Muscle layer of colon (tissue), 2 donors: ENCODE results near the gene KCNQ1OT1.

Experiments used
- H3K27ac ChIP-seq: one replicate; pipeline ENCODE4 v1.7.0; 2013; ENCODE audit warnings: low read depth, mild to moderate bottlenecking, low read length, moderate library complexity
- H3K27me3 ChIP-seq, 2 donors: one replicate each; pipeline ENCODE4 v1.7.0; 2013; ENCODE audit warnings: low read length in 2 of 2, mild to moderate bottlenecking in 2 of 2; ENCODE audit not compliant: insufficient read depth in 2 of 2, control insufficient read depth in 1 of 2
- H3K36me3 ChIP-seq: one replicate; pipeline ENCODE4 v1.7.0; 2013; ENCODE audit warnings: mild to moderate bottlenecking, low read length; ENCODE audit not compliant: insufficient read depth
- H3K4me1 ChIP-seq: one replicate; pipeline ENCODE4 v1.7.0; 2013; ENCODE audit warnings: mild to moderate bottlenecking, low read length; ENCODE audit not compliant: insufficient read depth
- H3K4me3 ChIP-seq, 2 donors: one replicate each; pipeline ENCODE4 v1.7.0; 2013; ENCODE audit warnings: low read length in 2 of 2, low read depth in 1 of 2, mild to moderate bottlenecking in 1 of 2, moderate library complexity in 1 of 2
- H3K9ac ChIP-seq: one replicate; pipeline ENCODE4 v1.7.0; 2013; ENCODE audit warnings: low read length
- H3K9me3 ChIP-seq: one replicate; pipeline ENCODE4 v1.7.0; 2013; ENCODE audit warnings: mild to moderate bottlenecking, low read length
- donor health status: abdominal sarcoma.
- donor health status: Adenocarcinoma of cecum.

Gene KCNQ1OT1

DNA sequence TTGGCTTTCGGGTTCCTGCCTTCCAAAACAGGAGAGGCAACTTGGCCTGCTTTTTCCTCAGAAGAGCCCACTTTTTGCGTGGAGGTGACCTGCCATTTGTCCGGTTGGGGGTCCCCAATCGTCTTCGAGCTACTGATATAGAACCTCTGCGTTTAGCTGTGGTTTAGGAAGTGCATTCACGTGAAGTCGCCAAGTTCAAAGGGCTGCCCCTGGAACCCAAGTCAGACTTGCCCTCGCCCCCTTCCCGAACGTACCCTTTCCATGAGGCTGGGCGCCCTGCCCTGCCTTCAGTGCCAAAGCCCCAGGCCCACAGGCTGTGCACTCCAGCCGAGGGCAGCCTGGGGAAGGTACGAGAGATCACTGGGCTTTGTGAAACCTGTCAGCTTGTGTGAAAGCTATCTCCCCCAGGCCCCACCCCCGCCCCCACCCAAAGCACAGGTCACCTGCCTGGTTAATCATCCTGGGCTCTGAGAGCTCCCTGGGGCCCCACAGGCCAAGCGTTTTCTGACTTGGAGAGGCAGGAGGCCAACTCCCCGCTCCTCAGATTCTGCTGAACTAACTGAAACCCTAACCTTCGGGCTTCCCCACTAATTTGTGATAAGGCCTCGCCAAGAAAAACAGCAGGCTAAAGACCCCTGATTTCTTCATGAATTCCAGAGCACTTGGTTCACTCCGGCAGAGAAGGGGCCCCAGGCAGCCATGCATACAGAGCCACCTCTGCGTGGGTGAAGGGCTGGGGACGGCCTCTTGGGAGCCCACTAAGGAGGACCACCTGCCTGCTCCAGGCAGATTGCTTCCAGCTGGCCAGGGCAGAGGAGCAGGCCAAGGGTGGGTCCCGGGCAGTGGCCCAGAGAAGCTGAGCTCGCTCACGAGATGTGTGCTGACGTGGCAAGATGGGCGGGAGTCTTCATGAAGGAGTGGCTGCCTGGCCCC is 25.8 kb upstream of the KCNQ1OT1 start:
- no peak overlapping the region for H3K9ac ChIP-seq
- H3K36me3 ChIP-seq, result no peaks in the 10 kb centered on the region
- H3K27me3 ChIP-seq, result no peaks in the 10 kb centered on the region
- peaks cover 6% of the 10 kb centered on the region for H3K4me1 ChIP-seq
- no peak overlapping the region for H3K27ac ChIP-seq
- no peaks in the 10 kb centered on the region for H3K9me3 ChIP-seq
- no peak overlapping the region for H3K4me3 ChIP-seq

DNA sequence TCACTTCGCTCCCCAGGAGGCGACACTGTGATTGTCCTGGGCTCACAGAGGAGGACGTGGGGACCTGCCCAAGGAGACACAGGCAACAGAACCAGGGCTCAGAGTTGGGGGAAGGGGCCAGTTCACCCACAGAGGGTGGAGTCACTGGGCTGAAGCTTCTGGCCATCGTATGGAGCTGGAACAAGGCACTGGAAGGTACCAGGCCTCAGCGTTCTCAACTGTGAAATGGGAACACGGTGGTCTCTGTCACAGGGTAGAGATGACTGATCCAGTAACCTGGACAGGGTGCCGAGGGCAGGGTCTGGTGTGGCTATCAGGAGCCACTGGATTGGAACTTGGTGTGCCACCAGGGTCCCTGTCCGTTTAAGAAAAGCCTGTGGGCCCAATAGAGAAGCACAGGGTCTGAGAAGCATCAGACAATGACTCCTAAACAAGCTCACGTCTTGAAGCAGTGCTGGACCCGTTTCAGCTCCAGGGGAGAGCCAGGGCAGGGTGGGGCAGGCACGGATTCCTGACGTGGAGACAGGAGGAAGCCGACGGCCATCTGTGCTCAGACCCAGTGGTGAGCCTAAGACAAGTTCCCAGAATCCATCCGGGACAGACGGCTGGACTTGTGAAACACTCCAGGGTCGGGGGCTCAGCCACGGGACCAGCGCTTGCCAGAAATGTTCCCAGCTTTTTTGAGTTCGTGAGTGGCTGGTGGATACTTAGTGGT is 25.0 kb upstream of the KCNQ1OT1 start:
- no peaks in the 10 kb centered on the region for H3K27me3 ChIP-seq
- no peaks in the 10 kb centered on the region for H3K36me3 ChIP-seq
- peaks cover 6% of the 10 kb centered on the region for H3K4me1 ChIP-seq
- no peak overlapping the region for H3K4me3 ChIP-seq
- no peaks in the 10 kb centered on the region for H3K9me3 ChIP-seq
- no peak overlapping the region for H3K27ac ChIP-seq
- no peak overlapping the region for H3K9ac ChIP-seq

DNA sequence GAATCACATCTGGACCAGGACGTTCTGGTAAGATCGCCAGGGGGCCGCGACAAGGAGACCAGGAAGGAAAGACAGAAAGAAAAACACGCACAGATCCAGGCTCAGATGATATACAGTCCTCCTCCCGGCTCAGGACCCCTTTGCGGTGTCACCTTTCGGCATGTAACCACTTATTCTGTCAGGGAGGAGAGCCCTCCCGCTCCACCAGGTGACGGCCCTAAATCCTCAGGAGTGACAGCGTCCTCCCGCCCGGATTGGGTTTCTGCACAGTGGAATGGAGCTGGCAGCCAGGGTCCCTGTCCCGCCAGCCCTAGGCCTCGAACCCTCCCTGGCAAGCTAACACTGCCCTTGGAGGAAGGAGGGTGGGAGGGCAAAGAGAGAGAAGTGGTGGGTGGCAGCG is 24.3 kb upstream of the KCNQ1OT1 start:
- H3K9me3 ChIP-seq, result no peaks in the 10 kb centered on the region
- no peak overlapping the region for H3K9ac ChIP-seq
- no peak overlapping the region for H3K4me3 ChIP-seq
- no peaks in the 10 kb centered on the region for H3K36me3 ChIP-seq
- H3K27me3 ChIP-seq, result no peaks in the 10 kb centered on the region
- no peak overlapping the region for H3K27ac ChIP-seq
- H3K4me1 ChIP-seq, result peaks cover 6% of the 10 kb centered on the region

DNA sequence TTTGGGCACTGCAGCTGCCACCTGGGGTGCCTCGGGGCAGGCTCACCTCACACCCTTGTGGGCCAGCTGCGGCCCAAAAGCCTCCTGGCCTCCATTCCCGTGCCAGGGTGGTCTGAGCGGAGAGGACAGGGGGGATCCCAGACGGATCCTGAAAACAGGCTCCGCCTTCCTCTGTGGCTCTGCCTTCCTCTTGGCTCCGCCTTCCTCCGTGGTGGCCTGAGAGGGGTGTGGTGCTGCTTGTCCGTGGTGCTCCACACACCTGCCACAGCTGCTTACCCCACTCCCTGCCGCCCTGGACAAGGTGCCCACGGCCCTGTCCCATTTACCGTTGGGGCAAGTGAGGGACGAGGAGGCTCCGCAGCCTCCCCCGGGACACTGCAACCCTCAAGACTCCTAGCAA is 23.2 kb upstream of the KCNQ1OT1 start:
- Histone ChIP-seq H3K36me3 (no peaks in the 10 kb centered on the region), H3K9me3 (no peaks in the 10 kb centered on the region), H3K27me3 (no peaks in the 10 kb centered on the region), H3K4me3 (no peak overlapping the region), H3K27ac (no peak overlapping the region), H3K9ac (no peak overlapping the region), H3K4me1 (peaks cover 6% of the 10 kb centered on the region)

DNA sequence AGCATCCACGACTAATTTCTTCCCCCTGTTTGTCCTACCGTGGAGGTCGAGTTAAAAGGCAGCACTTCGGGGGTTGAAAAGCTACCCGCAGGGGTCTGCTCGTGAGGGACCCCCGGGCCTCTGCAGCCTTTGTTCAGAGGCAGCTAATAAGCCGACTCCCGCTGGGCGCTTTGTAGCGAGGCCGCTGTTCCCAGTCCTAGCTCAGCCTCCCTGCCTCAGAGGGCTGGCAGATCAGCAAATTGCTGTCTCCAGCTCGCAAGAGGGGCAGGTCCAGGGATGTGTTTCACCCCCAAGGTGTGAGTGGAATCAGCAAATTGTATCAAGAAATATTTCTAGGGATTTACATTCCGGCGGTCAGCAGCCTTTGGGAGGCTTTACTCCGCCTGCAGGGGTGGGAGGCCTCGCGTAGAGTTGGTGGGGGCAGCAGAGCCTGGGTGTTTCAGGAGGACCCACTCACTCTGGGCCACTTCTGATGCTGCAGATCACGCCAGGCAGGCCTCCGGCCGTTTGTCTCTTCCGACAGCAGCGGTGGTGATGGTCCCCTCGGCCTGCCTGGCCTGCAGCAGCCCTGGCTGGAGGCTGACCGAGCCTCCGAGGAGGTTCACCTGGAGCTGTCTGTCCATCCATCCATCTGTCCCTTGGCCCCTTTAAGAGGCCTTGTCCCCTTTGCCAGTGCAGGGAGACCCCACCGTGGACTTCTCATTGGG is 21.6 kb upstream of the KCNQ1OT1 start:
- no peaks in the 10 kb centered on the region for H3K9me3 ChIP-seq
- peaks cover 6% of the 10 kb centered on the region for H3K4me1 ChIP-seq
- no peak overlapping the region for H3K4me3 ChIP-seq
- no peaks in the 10 kb centered on the region for H3K27me3 ChIP-seq
- H3K27ac ChIP-seq, result no peak overlapping the region
- no peak overlapping the region for H3K9ac ChIP-seq
- H3K36me3 ChIP-seq, result no peaks in the 10 kb centered on the region

DNA sequence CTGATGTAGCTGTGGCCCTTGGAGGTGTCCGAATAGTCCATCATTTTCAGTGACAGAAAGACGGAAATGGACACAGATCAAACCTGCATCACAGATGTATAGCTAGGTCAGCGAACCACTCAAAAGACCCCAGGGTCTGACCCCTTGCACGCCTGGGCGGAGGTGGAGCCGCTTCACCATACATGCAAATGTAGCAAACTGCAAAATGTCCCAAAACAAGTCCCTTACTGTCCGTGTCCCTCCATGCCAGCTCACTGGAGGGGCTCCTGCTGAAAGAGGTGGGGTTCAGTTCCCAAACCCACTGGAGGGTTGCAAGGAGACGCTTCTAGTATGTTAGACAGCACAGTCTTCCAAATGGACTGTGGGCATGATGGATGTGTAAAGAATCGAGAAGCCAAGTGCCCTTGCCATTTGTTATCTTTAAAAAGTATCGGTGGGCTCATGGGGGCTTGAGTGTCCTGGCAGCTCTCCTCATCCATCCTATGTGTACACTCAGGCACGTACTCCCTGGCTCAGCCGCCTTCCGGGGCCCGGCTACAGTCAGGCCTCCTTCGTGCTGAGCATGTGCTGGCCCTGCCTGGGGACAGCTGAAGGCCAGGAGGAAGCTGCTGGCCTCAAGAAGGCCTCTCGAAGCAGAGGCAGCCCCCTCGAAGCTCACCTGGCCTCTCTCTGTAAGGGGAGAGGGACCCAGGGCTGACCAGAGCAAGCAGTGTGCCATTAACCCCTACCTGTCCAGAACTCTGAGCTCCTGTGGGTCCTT is 20.2 kb upstream of the KCNQ1OT1 start:
- peaks cover 2% of the 10 kb centered on the region for H3K4me1 ChIP-seq
- no peaks in the 10 kb centered on the region for H3K36me3 ChIP-seq
- no peak overlapping the region for H3K4me3 ChIP-seq
- no peak overlapping the region for H3K9ac ChIP-seq
- H3K27ac ChIP-seq, result no peak overlapping the region
- no peaks in the 10 kb centered on the region for H3K9me3 ChIP-seq
- no peaks in the 10 kb centered on the region for H3K27me3 ChIP-seq

DNA sequence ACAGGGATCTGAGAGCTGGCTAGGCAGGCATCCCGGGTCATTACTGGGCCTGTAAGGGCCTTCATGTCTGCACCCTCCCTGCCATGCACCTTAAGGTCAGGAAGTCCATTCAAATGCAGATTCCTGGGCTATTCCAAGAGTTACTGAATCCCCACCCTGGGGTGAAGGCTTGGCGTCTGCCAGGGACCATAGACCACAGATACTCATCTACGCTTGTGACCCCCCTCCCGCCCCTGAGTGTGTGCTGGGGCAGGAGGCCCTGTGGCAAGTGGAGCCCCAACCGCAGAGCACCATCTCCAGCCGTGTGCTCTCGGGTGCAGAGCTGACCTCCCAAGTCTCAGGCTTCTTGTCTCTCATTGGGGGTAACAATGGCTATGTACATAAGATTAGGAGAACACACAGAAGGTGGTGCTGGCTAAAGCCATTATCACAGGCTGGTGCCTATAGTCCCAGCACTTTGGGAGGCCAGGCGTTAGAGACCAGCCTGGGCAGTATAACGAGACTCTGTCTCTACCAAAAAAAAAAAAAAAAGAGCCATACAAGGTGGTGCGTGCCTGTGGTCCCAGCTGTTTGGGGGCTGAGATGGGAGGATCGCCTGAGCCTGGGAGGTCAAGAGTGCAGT is 19.1 kb upstream of the KCNQ1OT1 start:
- H3K4me1 ChIP-seq, result no peaks in the 10 kb centered on the region
- no peak overlapping the region for H3K27ac ChIP-seq
- H3K9me3 ChIP-seq, result no peaks in the 10 kb centered on the region
- no peak overlapping the region for H3K4me3 ChIP-seq
- no peaks in the 10 kb centered on the region for H3K27me3 ChIP-seq
- H3K9ac ChIP-seq, result no peak overlapping the region
- H3K36me3 ChIP-seq, result no peaks in the 10 kb centered on the region

GRCh38 chr11:2717561-2718325 is 17.9 kb upstream of the KCNQ1OT1 start:
- Histone ChIP-seq H3K4me1 (no peaks in the 10 kb centered on the region), H3K27me3 (no peaks in the 10 kb centered on the region), H3K9me3 (no peaks in the 10 kb centered on the region), H3K36me3 (no peaks in the 10 kb centered on the region), H3K9ac (no peak overlapping the region), H3K27ac (no peak overlapping the region), H3K4me3 (no peak overlapping the region)

- H3K9me3 ChIP-seq, result no peaks in the 10 kb centered on the region
- H3K9ac ChIP-seq, result no peak overlapping the region
- no peak overlapping the region for H3K27ac ChIP-seq
- no peak overlapping the region for H3K4me3 ChIP-seq
- H3K27me3 ChIP-seq, result no peaks in the 10 kb centered on the region
- H3K36me3 ChIP-seq, result no peaks in the 10 kb centered on the region
- H3K4me1 ChIP-seq, result no peaks in the 10 kb centered on the region
Measured at GRCh38 chr11:2716376-2717095, 16.7 kb upstream of the KCNQ1OT1 start.
